WERI-Rb-1 (cell line): ENCODE data around the gene OR52E4.

Source experiments
- DNase-seq: peaks from one replicate; pipeline ENCODE4 v3.0.0-alpha.2; 2020
- H3K27ac ChIP-seq: fragments of 250-450 bp; sonication (Bioruptor Pico); 2 replicates; pipeline ENCODE4 v1.5.1; 2020; ENCODE audit warnings: mild to moderate bottlenecking, moderate library complexity
- H3K27me3 ChIP-seq: fragments of 250-450 bp; sonication (Bioruptor Pico); 2 replicates; pipeline ENCODE4 v1.5.1; 2021; ENCODE audit warnings: mild to moderate bottlenecking, low read depth, moderate library complexity; ENCODE audit not compliant: insufficient read depth, severe bottlenecking
- H3K36me3 ChIP-seq: fragments of 250-450 bp; sonication (Bioruptor Pico); 2 replicates; pipeline ENCODE4 v1.5.1; 2020; ENCODE audit warnings: mild to moderate bottlenecking, moderate library complexity
- H3K4me3 ChIP-seq: 2 replicates; pipeline ENCODE4 v1.5.1; 2011; ENCODE audit warnings: low read depth, mild to moderate bottlenecking, control low read depth, low read length
- H3K9me3 ChIP-seq: fragments of 250-450 bp; sonication (Bioruptor Pico); 2 replicates; pipeline ENCODE4 v1.5.1; 2021; ENCODE audit warnings: mild to moderate bottlenecking, moderate library complexity; ENCODE audit not compliant: severe bottlenecking
- TF ChIP-seq, protein P1 (sequence below): IDR thresholded peaks from 2 replicates; pipeline ENCODE4 v1.5.1; 2011; ENCODE audit warnings: low read depth, mild to moderate bottlenecking, control low read depth, inconsistent platforms, low read length

The OR52E4 gene

DNA sequence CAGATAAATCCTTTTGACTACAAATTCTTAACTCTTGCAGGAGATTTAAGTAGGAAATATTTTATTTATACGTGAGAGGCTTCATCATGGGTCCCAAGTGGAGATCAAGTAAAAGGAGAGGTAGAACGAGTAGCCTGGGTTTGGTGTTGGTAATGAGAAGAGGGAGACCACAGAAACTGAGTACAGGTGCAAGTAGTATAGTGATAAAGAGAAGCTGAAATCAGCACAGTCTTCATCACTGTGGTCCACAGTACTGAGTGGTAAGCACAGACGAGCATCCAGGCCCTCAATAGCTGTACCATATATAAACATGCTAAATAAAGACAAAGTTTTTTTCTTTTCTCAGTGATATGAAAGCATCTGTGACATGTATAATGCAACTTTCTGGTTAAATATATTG is 6.7 kb downstream of the OR52E4 start:
- TF ChIP-seq, protein P1, sequence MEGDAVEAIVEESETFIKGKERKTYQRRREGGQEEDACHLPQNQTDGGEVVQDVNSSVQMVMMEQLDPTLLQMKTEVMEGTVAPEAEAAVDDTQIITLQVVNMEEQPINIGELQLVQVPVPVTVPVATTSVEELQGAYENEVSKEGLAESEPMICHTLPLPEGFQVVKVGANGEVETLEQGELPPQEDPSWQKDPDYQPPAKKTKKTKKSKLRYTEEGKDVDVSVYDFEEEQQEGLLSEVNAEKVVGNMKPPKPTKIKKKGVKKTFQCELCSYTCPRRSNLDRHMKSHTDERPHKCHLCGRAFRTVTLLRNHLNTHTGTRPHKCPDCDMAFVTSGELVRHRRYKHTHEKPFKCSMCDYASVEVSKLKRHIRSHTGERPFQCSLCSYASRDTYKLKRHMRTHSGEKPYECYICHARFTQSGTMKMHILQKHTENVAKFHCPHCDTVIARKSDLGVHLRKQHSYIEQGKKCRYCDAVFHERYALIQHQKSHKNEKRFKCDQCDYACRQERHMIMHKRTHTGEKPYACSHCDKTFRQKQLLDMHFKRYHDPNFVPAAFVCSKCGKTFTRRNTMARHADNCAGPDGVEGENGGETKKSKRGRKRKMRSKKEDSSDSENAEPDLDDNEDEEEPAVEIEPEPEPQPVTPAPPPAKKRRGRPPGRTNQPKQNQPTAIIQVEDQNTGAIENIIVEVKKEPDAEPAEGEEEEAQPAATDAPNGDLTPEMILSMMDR: no peak
- no peak for DNase-seq
- no peak overlapping the region for H3K27ac ChIP-seq

DNA sequence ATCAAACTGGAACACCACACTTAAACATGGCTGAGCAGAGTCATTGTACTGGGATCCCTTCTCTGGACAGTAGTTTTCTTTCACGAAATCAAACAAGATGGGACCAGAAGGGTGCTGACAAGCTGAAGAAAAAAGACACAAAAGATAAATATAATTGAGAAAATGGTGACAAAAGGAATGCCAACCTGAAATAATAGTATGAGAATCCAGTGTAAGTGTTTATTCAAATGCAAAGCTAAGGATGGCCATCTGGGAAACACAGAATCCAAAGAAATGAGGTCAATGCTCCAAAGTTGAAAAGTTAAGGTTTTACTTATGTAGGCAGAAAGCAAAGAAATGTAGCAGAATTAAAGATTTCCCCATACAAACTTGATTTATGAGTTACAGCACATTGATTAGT is 7.2 kb downstream of the OR52E4 start:
- Histone ChIP-seq H3K9me3 (no peaks in the 10 kb centered on the region), H3K36me3 (no peaks in the 10 kb centered on the region), H3K27ac (no peak overlapping the region), H3K4me3 (no peak overlapping the region), H3K27me3 (peaks cover 74% of the 10 kb centered on the region)
- TF ChIP-seq, protein P1: no peak
- DNase-seq: no peak

More for the DNA sequence above, 6.7 kb downstream of the OR52E4 start:
- Histone ChIP-seq H3K27me3 (peaks cover 74% of the 10 kb centered on the region), H3K4me3 (no peak overlapping the region), H3K9me3 (no peaks in the 10 kb centered on the region), H3K36me3 (no peaks in the 10 kb centered on the region)

DNA sequence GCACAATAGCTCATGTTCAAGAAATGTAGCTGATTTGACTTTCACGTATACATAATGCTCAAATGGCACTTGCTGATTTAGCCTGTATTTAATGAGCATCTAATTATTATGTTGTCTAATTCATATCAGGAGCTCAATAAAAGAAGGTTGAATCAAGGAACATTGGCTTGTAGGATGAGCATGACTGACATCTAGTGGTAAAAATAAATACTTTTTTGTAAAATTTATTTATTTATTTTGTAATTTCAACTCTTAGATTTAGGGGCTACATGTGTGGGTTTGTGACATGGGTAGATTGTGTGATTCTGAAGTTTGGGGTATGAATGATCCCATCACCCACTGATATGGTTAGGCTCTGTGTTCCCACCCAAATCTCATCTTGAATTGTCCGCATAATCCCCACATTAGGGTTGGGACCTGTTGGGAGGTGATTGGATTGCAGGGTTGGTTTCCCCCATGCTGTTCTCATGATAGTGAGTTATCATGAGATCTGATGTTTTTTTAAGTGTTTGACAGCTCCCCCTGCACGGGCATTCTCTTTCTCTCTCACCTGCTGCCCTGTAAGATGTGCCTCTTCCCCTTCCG is 10.9 kb downstream of the OR52E4 start:
- no peak for DNase-seq
- H3K27ac ChIP-seq: no peak overlapping the region
- H3K9me3 ChIP-seq: no peaks in the 10 kb centered on the region
- TF ChIP-seq, protein P1: no peak
- H3K36me3 ChIP-seq: no peaks in the 10 kb centered on the region
- no peak overlapping the region for H3K4me3 ChIP-seq
- H3K27me3 ChIP-seq: peaks cover 71% of the 10 kb centered on the region

DNA sequence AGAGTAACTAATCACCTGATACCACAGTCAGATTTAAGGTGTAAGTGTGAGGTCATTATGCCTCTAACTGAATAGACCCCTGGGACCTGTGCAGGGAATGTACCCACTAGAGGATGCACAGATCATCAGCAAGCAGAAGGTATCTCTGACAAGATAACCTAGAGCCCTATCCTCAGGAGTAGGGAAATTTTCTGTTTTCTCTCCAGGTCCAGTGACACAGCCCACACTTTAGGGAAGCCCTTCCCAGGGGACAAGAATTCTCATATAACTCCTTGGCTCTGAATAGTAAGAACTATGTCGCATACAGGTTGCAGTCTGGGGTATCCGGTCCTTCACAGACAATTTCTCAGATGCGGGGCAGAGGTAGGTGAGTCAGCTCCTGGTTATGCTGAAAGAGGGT is 12.5 kb downstream of the OR52E4 start, which contains the start of gene OR52E5:
OR52E5 (plus strand) TSS at position 301 of the 400 bp plus-strand sequence. CDS start 7,569 bp downstream, outside the sequence.
- TF ChIP-seq, protein P1: no peak
- Histone ChIP-seq H3K27ac (no peak within 1 kb of the TSS), H3K27me3 (peaks cover 62% of the 10 kb centered on the region), H3K4me3 (no peak within 1 kb of the TSS), H3K36me3 (no peaks in the 10 kb centered on the region), H3K9me3 (no peaks in the 10 kb centered on the region)
- DNase-seq: no peak

DNA sequence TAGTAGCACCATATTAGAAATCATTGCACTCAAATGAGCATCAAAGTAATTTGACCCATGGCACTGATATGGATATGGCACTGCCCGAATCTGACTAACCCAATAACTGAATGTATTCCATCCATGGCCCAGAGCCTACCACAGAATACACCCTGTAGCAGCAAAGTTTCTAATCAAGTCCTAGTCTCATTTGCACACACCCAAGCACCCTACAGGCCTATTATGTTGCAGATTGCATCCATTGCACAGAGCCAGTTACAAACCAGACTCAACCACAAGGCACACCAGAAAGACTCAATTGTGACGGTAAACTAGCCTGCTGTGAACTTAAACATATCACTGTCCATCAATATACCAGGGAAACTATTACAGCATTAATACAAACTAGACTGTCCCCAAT is 19.1 kb downstream of the OR52E4 start:
- H3K36me3 ChIP-seq: no peaks in the 10 kb centered on the region
- H3K4me3 ChIP-seq: no peak overlapping the region
- no peak overlapping the region for H3K27ac ChIP-seq
- TF ChIP-seq, protein P1: no peak
- no peaks in the 10 kb centered on the region for H3K9me3 ChIP-seq
- DNase-seq: no peak
- peaks cover 70% of the 10 kb centered on the region for H3K27me3 ChIP-seq

DNA sequence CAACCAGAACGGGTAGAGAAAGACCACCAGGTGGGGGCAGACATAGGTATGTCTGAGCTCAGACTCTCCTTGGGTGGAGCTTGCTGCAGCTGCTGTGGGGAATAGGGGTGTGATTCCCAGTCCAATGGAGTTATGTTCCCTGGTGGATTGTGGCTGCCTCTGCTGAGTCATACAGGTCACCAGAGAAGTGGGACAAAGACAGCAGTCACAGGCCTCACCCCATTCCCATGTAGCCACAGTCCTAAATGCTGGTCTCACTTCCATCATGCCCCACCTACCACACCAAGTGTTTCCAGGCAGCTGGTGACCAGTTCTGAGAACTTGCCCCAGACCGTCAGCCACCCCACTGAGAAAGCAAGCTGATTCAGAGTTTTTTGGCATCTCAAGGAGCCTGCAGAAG is 30.1 kb downstream of the OR52E4 start:
- H3K9me3 ChIP-seq: no peaks in the 10 kb centered on the region

More for the DNA sequence above, 30.1 kb downstream of the OR52E4 start:
- Histone ChIP-seq H3K4me3 (no peak overlapping the region), H3K36me3 (no peaks in the 10 kb centered on the region), H3K27ac (no peak overlapping the region), H3K27me3 (peaks cover 19% of the 10 kb centered on the region)
- no peak for DNase-seq
- TF ChIP-seq, protein P1: no peak
